ELR (cell line): ENCODE results near the gene CCDC30.
"Not testable (repeated sequence)": the region's sequence is repeated elsewhere in the genome, so short reads cannot be mapped to it uniquely, and the experiment has no call there.

Experiments
- DNase-seq: peaks from one replicate; pipeline ENCODE4 v3.0.0-alpha.2; 2015; ENCODE audit warnings: low read depth

CCDC30 gene

GRCh38 chr1:42657981-42658876 is 195.1 kb downstream of the CCDC30 start, which contains the start of gene PPIH:
Gene PPIH, plus strand, starts transcription at chr1:42658423. Its CDS starts 24 bp downstream, at chr1:42658447.
- peak; percentile 95 for DNase-seq

GRCh38 chr1:42658877-42659337 is 195.8 kb downstream of the CCDC30 start:
- DNase-seq = peak; percentile 41

GRCh38 chr1:42660907-42661500 is 197.9 kb downstream of the CCDC30 start:
- DNase-seq = peak; percentile 15

- DNase-seq = no peak
Observed at GRCh38 chr1:42669936-42670335, 206.8 kb downstream of the CCDC30 start.

- DNase-seq = no peak
Observed at GRCh38 chr1:42670425-42670824, 207.3 kb downstream of the CCDC30 start.

GRCh38 chr1:42674214-42674613 is 211.1 kb downstream of the CCDC30 start:
- DNase-seq = no peak

- no peak for DNase-seq
Observed at GRCh38 chr1:42674682-42675081, 211.6 kb downstream of the CCDC30 start.

- DNase-seq = no peak
Observed at GRCh38 chr1:42675467-42675866, 212.4 kb downstream of the CCDC30 start.

GRCh38 chr1:42676534-42677087 is 213.5 kb downstream of the CCDC30 start:
- no peak for DNase-seq

GRCh38 chr1:42679364-42679983 is 216.4 kb downstream of the CCDC30 start:
- peak; percentile 54 for DNase-seq

- DNase-seq = no peak
Observed at GRCh38 chr1:42680055-42680454, 217.0 kb downstream of the CCDC30 start.

GRCh38 chr1:42680921-42681683 is 218.0 kb downstream of the CCDC30 start:
- peak; percentile 52 for DNase-seq

- peak; percentile 99 for DNase-seq
Observed at GRCh38 chr1:42681741-42682483, 218.8 kb downstream of the CCDC30 start, which contains the start of gene YBX1. Gene YBX1, plus strand, starts transcription at chr1:42682418. Its CDS starts 148 bp downstream, at chr1:42682566.

GRCh38 chr1:42682484-42682738 is 219.3 kb downstream of the CCDC30 start:
- not testable (repeated sequence) for DNase-seq

GRCh38 chr1:42682739-42683531 is 219.8 kb downstream of the CCDC30 start:
- DNase-seq = peak; percentile 76

- peak; percentile 56 for DNase-seq
Observed at GRCh38 chr1:42684139-42684538, 221.1 kb downstream of the CCDC30 start.

GRCh38 chr1:42686418-42686817 is 223.3 kb downstream of the CCDC30 start:
- DNase-seq = no peak

- DNase-seq = no peak
Observed at GRCh38 chr1:42689912-42690311, 226.8 kb downstream of the CCDC30 start.

GRCh38 chr1:42690477-42691156 is 227.5 kb downstream of the CCDC30 start:
- no peak for DNase-seq

GRCh38 chr1:42691157-42691498 is 228.0 kb downstream of the CCDC30 start:
- DNase-seq = no peak
